HG02938 (cell line): ENCODE measurements around the gene GAB2.
"Not testable (repeated sequence)": the region's sequence is repeated elsewhere in the genome, so short reads cannot be mapped to it uniquely, and the experiment has no call there.

Experiments
- ATAC-seq: cut with Tn5 transposase; IDR thresholded peaks from one replicate; pipeline ENCODE4 v1.9.1; 2021; ENCODE audit warnings: mild to moderate bottlenecking, moderate library complexity; ENCODE audit not compliant: unreplicated experiment

The GAB2 gene

GRCh38 chr11:78291503-78292108, 126.0 kb downstream of the GAB2 start:
- no peak for ATAC-seq

GRCh38 chr11:78290293-78291176, 127.1 kb downstream of the GAB2 start:
- no peak for ATAC-seq

- no peak for ATAC-seq
Observed at GRCh38 chr11:78289552-78290292, 127.9 kb downstream of the GAB2 start.

- no peak for ATAC-seq
Observed at GRCh38 chr11:78284260-78284659, 133.4 kb downstream of the GAB2 start.

- ATAC-seq, result no peak
Observed at GRCh38 chr11:78282821-78283220, 134.8 kb downstream of the GAB2 start.

- no peak for ATAC-seq
Observed at GRCh38 chr11:78281511-78281910, 136.1 kb downstream of the GAB2 start.

GRCh38 chr11:78277314-78277994, 140.2 kb downstream of the GAB2 start:
- ATAC-seq, result no peak

- ATAC-seq, result no peak
Observed at GRCh38 chr11:78276311-78276710, 141.3 kb downstream of the GAB2 start.

- ATAC-seq, result no peak
Observed at GRCh38 chr11:78274739-78275138, 142.9 kb downstream of the GAB2 start.

- not testable (repeated sequence) for ATAC-seq
Observed at GRCh38 chr11:78272625-78273269, 144.9 kb downstream of the GAB2 start.

GRCh38 chr11:78271801-78272200, 145.8 kb downstream of the GAB2 start:
- not testable (repeated sequence) for ATAC-seq

GRCh38 chr11:78270971-78271370, 146.6 kb downstream of the GAB2 start:
- ATAC-seq, result no peak

GRCh38 chr11:78269806-78270205, 147.8 kb downstream of the GAB2 start:
- ATAC-seq, result no peak

GRCh38 chr11:78268591-78269410, 148.8 kb downstream of the GAB2 start:
- ATAC-seq, result no peak

GRCh38 chr11:78266451-78266850, 151.2 kb downstream of the GAB2 start:
- ATAC-seq, result no peak

- no peak for ATAC-seq
Observed at GRCh38 chr11:78265326-78265725, 152.3 kb downstream of the GAB2 start.

- no peak for ATAC-seq
Observed at GRCh38 chr11:78262691-78263090, 154.9 kb downstream of the GAB2 start.

- no peak for ATAC-seq
Observed at GRCh38 chr11:78262238-78262637, 155.4 kb downstream of the GAB2 start.

GRCh38 chr11:78261828-78262227, 155.8 kb downstream of the GAB2 start:
- no peak for ATAC-seq

GRCh38 chr11:78261367-78261766, 156.3 kb downstream of the GAB2 start:
- ATAC-seq, result no peak
